BLaER1 treated with 17β-estradiol and CSF1 and Interleukin-3, amounts not matched to agents 10 nM and 100 nM (cell line): ENCODE results near the gene RUBCNL.

Experiments
- H3K27ac ChIP-seq, 11 experiments: shearing (Covaris generic); formaldehyde crosslinking; 2 replicates each; pipeline ENCODE4 v1.8.1; 2022
- H3K27me3 ChIP-seq, 11 experiments: shearing (Covaris generic); formaldehyde crosslinking; 2 replicates each; pipeline ENCODE4 v1.8.1; 2022
- H3K36me3 ChIP-seq, 11 experiments: shearing (Covaris generic); formaldehyde crosslinking; 2 replicates each; pipeline ENCODE4 v1.8.1; 2022
- H3K4me1 ChIP-seq, 10 experiments: shearing (Covaris generic); formaldehyde crosslinking; 2 replicates each; pipeline ENCODE4 v1.8.1; 2022
- H3K4me2 ChIP-seq, 11 experiments: shearing (Covaris generic); formaldehyde crosslinking; 2 replicates each; pipeline ENCODE4 v1.8.1; 2022
- H3K4me3 ChIP-seq, 10 experiments: shearing (Covaris generic); formaldehyde crosslinking; 2 replicates each; pipeline ENCODE4 v1.8.1; 2022
- H3K9ac ChIP-seq, 11 experiments: shearing (Covaris generic); formaldehyde crosslinking; 2 replicates each; pipeline ENCODE4 v1.8.1; 2022
- H3K9me3 ChIP-seq, 11 experiments: shearing (Covaris generic); formaldehyde crosslinking; replicated peaks in 1 of 11; 2 replicates each; pipeline ENCODE4 v1.8.1; 2022
- H4K20me1 ChIP-seq, 11 experiments: shearing (Covaris generic); formaldehyde crosslinking; 2 replicates each; pipeline ENCODE4 v1.8.1; 2022
- Cebpa-rat ChIP-seq, 11 experiments: shearing (Covaris generic); IDR thresholded peaks; 2 replicates each; pipeline ENCODE4 v1.8.1; 2022

Gene RUBCNL

DNA sequence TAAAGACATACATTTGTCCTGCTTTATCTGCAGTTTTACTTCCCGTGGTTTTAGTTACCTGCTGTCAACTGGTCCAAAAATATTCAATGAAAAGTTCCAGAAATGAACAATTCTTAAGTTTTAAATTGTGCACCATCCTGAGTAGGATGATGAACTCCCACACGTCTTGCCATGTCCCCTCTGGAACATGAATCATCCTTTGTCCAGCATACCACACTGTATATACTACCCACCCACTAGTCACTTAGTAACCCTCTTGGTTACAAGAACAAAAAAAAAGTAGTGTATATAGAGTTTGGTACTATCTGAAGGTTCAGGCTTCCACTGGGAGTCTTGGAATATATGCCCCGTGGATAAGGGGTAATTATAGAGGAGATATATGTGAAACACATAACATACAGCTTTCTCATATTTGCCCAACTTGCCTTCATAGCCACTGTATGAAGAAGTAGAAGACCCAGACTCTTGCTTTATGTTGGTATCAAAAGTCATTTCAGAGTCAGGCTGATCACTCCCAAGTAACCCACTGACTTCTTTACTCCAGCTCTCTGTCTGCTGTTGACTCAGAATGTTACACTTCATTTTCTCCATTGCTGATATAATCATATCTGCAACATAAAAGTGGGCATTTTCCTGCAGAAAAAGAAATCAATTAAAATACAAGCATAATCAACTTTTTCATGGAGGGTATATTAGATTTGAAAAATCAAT is 19.3 kb downstream of the RUBCNL start:
- Histone ChIP-seq H3K9ac (no peak overlapping the region), H3K4me1 (peaks cover 19 to 35% (median 25%) of the 10 kb centered on the region in 10 experiments), H4K20me1 (no peaks in the 10 kb centered on the region), H3K27me3 (no peaks in the 10 kb centered on the region), H3K36me3 (no peaks in the 10 kb centered on the region), H3K4me3 (no peak overlapping the region), H3K27ac (no peak overlapping the region), H3K9me3 (peaks cover 0 to 19% (median 4%) of the 10 kb centered on the region in 11 experiments; a peak in 4 of 22 replicates), H3K4me2 (peak overlapping the region in 1 of 11 experiments; percentile 36; a peak in 1 of 22 replicates)
- TF ChIP-seq Cebpa-rat (IDR thresholded peaks at IDR 0.05) = no peak

DNA sequence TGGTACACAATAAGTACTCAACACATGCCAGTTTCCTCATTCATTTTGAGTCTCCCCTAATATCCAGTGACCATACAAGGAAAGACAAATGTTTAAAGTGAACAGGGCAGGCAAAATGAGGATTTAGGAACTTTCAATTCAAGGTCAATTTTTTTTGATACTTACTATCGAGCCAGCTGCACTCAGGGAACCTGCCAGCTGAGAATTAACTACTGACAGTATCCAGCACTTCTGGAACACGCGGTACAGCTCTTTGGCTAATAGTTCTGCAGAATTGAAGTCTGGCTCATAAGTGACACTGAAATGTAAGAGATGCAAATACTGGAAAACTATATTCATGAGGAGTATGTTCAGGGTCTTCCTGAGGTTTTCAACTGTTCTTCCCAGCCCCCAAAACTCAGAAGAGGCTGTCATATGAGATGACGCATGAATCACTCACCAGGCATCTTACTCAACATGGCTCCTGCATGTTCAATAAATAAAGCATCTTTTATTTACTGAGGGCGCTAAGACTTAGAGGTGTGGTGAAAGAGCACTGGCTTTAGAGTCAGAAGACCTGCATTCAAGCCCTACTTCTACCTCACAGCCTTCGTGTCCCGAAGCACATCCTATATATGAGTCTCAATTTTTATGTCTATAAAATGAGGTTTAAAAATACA is 25.6 kb downstream of the RUBCNL start:
- no peak overlapping the region for H3K27ac ChIP-seq
- H3K9me3 ChIP-seq = peaks cover 0 to 5% (median 0%) of the 10 kb centered on the region in 11 experiments; a peak in 2 of 22 replicates
- H3K4me2 ChIP-seq = peak overlapping the region in 1 of 11 experiments; percentile 26; a peak in 1 of 22 replicates
- TF ChIP-seq Cebpa-rat (IDR thresholded peaks at IDR 0.05) = no peak
- H3K27me3 ChIP-seq = no peaks in the 10 kb centered on the region
- no peaks in the 10 kb centered on the region for H3K36me3 ChIP-seq
- H3K9ac ChIP-seq = no peak overlapping the region
- H3K4me3 ChIP-seq = no peak overlapping the region
- no peaks in the 10 kb centered on the region for H4K20me1 ChIP-seq
- H3K4me1 ChIP-seq = peaks cover 0 to 12% (median 0%) of the 10 kb centered on the region in 10 experiments; a peak in 3 of 20 replicates

DNA sequence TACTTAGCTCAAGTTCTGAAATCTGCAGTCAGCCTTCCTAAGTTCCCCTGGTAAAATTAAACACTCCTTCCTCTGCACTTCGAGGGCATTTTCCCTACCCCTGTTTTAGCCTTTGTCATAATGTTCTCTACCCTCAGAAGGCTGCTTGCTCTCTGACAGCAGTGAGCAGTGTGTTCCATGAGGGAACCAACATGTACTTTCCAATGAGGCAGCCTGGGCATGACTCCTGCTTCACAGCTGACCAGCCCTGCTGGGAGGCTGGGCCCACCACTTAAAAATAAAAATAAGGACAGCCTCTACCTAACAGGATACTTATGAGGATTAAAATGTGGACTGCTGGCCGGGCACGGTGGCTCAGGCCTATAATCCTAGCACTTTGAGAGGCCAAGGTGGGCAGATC is 26.4 kb downstream of the RUBCNL start:
- H3K4me2 ChIP-seq = peak overlapping the region in 1 of 11 experiments; percentile 26; a peak in 3 of 22 replicates
- TF ChIP-seq Cebpa-rat (IDR thresholded peaks at IDR 0.05) = no peak
- no peak overlapping the region for H3K4me3 ChIP-seq
- H3K27ac ChIP-seq = no peak overlapping the region
- peaks cover 0 to 5% (median 0%) of the 10 kb centered on the region in 11 experiments; a peak in 2 of 22 replicates for H3K9me3 ChIP-seq
- no peak overlapping the region for H3K9ac ChIP-seq
- peaks cover 0 to 19% (median 3%) of the 10 kb centered on the region in 10 experiments; a peak in 11 of 20 replicates for H3K4me1 ChIP-seq
- H3K36me3 ChIP-seq = no peaks in the 10 kb centered on the region
- H4K20me1 ChIP-seq = no peaks in the 10 kb centered on the region
- no peaks in the 10 kb centered on the region for H3K27me3 ChIP-seq

DNA sequence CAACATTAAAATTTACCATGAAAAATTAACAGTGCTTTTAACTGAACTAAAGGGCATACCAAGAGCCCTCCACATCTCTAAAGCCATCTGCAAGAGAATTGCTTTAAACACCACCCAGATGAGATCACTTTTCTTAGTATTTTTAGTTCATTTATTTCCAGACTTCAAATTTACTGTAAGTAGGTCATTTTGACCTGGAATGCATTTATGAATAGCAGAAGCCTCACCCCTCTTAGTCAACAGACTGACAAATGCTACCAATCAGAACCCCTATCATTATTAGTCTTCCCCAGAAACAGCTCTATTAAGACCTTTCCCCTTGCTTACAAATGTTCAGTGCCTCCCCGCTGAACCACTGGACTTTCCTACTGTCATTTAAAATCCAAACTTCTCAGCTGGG is 27.3 kb downstream of the RUBCNL start:
- no peaks in the 10 kb centered on the region for H3K36me3 ChIP-seq
- H3K4me2 ChIP-seq = no peak overlapping the region
- no peak overlapping the region for H3K27ac ChIP-seq
- no peaks in the 10 kb centered on the region for H4K20me1 ChIP-seq
- peaks cover 0 to 27% (median 11%) of the 10 kb centered on the region in 10 experiments; a peak in 16 of 20 replicates for H3K4me1 ChIP-seq
- no peak overlapping the region for H3K9ac ChIP-seq
- peaks cover 0 to 5% (median 0%) of the 10 kb centered on the region in 11 experiments; a peak in 3 of 22 replicates for H3K9me3 ChIP-seq
- no peak for TF ChIP-seq Cebpa-rat (IDR thresholded peaks at IDR 0.05)
- no peak overlapping the region for H3K4me3 ChIP-seq
- no peaks in the 10 kb centered on the region for H3K27me3 ChIP-seq

DNA sequence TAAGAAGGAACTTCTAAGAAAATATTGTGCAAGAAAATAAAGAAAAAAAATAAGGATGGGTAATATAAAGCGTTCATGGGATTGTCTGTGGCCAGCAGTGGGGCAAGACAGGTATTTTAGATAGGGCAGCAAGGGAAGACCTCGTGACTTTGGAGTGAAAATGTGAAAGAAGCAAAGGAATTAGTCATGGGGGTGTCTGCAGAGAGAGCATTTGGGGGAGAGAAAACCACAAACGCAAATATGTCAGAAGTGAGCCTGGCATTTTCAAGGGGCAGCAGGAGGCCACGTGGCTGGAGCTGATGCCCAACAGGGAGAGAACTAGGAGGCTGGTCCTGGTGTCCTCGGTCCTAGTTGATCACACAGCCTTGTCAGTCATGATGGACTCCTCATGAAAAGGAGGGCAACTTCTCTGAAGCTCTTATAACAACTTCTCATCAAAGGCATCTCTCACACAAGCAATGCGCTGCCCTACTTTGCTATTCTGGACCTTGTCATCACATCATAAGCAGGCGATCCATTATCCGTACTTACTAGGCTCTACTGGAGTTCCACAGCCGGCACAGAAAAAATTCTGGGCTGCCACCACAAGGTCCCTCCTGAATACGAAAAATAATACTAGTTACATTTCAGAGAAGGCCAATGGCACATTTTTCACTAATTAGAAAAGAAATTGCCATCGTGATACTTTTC is 31.0 kb downstream of the RUBCNL start:
- H3K27me3 ChIP-seq = no peaks in the 10 kb centered on the region
- H3K4me1 ChIP-seq = peaks cover 0 to 49% (median 19%) of the 10 kb centered on the region in 10 experiments; a peak in 16 of 20 replicates
- no peaks in the 10 kb centered on the region for H3K36me3 ChIP-seq
- H3K9me3 ChIP-seq = peaks cover 0 to 7% (median 0%) of the 10 kb centered on the region in 11 experiments; a peak in 4 of 22 replicates
- no peak for TF ChIP-seq Cebpa-rat (IDR thresholded peaks at IDR 0.05)
- H3K9ac ChIP-seq = no peak overlapping the region
- H4K20me1 ChIP-seq = no peaks in the 10 kb centered on the region
- peak overlapping the region in 4 of 11 experiments; percentile 75 to 86 (median 80); a peak in 9 of 22 replicates for H3K4me2 ChIP-seq
- H3K4me3 ChIP-seq = no peak overlapping the region
- H3K27ac ChIP-seq = peak overlapping the region in 2 of 11 experiments; percentile 72 to 91; a peak in 3 of 22 replicates

DNA sequence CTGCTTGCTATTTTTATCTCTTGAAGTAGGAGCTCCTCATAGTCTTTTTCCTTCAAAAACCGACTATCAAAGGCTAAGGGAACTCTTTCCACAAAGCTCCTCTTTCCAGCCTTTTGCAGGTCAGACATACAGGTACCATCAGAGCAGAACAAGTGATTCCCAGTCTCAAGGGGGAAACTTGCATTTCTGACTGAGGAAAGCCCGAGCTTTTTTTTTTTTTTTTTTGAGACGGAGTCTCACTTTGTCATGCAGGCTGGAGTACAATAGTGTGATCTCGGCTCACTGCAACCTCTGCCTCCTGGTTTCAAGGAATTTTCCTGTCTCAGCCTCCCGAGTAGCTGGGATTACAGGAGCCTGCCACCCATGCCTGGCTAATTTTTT is 32.0 kb downstream of the RUBCNL start:
- H3K27ac ChIP-seq = peak overlapping the region in 8 of 11 experiments; percentile 25 to 91 (median 60); a peak in 10 of 22 replicates
- peaks cover 0 to 44% (median 19%) of the 10 kb centered on the region in 10 experiments; a peak in 16 of 20 replicates for H3K4me1 ChIP-seq
- H3K9me3 ChIP-seq = peaks cover 0 to 7% (median 0%) of the 10 kb centered on the region in 11 experiments; a peak in 4 of 22 replicates
- H3K27me3 ChIP-seq = no peaks in the 10 kb centered on the region
- H3K4me2 ChIP-seq = peak overlapping the region in 9 of 11 experiments; percentile 8 to 86 (median 75); a peak in 17 of 22 replicates
- no peak for TF ChIP-seq Cebpa-rat (IDR thresholded peaks at IDR 0.05)
- no peaks in the 10 kb centered on the region for H4K20me1 ChIP-seq
- peak overlapping the region in 1 of 10 experiments; percentile 40; a peak in 2 of 20 replicates for H3K4me3 ChIP-seq
- H3K36me3 ChIP-seq = no peaks in the 10 kb centered on the region
- H3K9ac ChIP-seq = peak overlapping the region in 4 of 11 experiments; percentile 43 to 62 (median 49); a peak in 7 of 22 replicates

DNA sequence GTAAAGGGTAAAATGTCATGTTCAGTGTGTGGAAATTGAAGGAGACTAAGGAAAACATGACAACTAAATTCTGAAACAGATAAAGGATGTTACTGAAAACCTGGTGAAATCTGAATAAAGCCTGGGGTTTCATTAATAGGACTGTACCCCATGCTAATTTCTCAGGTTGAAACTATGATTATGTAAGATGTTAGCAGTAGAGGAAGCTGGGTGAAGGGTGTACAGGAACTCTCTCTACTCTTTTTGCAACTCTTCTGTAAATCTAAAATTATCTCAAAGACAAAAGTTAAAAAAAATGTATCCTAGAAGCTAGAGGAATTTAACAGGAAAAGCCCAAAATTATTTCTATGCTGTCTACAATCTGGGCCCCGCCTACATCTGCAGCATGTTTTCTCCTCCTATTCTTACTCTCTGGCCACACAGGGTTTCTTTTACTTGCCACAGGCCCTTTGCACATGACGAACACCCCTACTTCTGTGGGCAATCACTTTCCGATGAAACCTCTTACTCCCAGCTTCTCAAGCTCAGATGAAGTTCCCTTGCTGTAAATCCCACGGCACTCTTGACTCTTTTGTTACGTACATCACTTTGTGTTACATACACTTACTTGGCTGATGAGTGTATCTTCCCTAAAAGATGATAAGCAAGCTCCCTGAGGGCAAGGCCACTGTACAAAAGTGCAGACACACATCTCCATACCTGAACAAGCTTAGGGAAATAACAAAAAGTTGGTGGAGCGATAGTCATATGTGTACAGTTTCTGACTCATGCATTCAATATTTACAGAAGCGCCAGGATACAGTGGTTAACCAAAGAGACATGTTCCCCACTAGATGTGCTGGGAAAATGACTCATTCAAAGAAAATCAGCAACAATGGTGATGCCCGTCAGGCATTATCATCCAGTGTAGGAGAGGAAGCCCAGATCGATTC is 32.6 kb downstream of the RUBCNL start:
- H3K4me1 ChIP-seq = peaks cover 0 to 50% (median 19%) of the 10 kb centered on the region in 10 experiments; a peak in 16 of 20 replicates
- H3K4me2 ChIP-seq = peak overlapping the region in 9 of 11 experiments; percentile 8 to 86 (median 75); a peak in 17 of 22 replicates
- H3K9me3 ChIP-seq = peaks cover 0 to 7% (median 0%) of the 10 kb centered on the region in 11 experiments; a peak in 4 of 22 replicates
- H3K4me3 ChIP-seq = peak overlapping the region in 1 of 10 experiments; percentile 40; a peak in 2 of 20 replicates
- H3K27me3 ChIP-seq = no peaks in the 10 kb centered on the region
- peak overlapping the region in 8 of 11 experiments; percentile 15 to 91 (median 57); a peak in 12 of 22 replicates for H3K27ac ChIP-seq
- TF ChIP-seq Cebpa-rat (IDR thresholded peaks at IDR 0.05) = no peak
- no peaks in the 10 kb centered on the region for H4K20me1 ChIP-seq
- H3K36me3 ChIP-seq = no peaks in the 10 kb centered on the region
- H3K9ac ChIP-seq = peak overlapping the region in 4 of 11 experiments; percentile 43 to 62 (median 49); a peak in 7 of 22 replicates
